CD8-positive, alpha-beta memory T cell (primary cell): ENCODE results near the gene TBC1D10A. TPM values are rescaled to one million over a fixed set of nuclear protein-coding genes. Genes with fewer than 3 reads are reported as not detected.

Source experiments
- CTCF ChIA-PET: fragments of 350-600 bp; sonication (Branson Sonifier 250); formaldehyde crosslinking; loops from one replicate; lab custom pipeline; 2021; ENCODE audit warnings: antibody characterized with exemption; lab: Charles Lee
- POLR2A ChIA-PET: fragments of 350-600 bp; sonication (Branson Sonifier 250); formaldehyde crosslinking; loops from one replicate; lab custom pipeline; 2021; ENCODE audit warnings: antibody characterized with exemption; lab: Charles Lee
- DNase-seq, 5 donors: peaks; one replicate each; pipeline versions ENCODE4 v3.0.0 to v3.0.0-alpha.2; 2020 to 2022; ENCODE audit warnings: mixed read lengths in 1 of 5
- H3K27ac ChIP-seq: one replicate; pipeline ENCODE4 v1.7.0; 2013; ENCODE audit warnings: low read depth, mild to moderate bottlenecking, low read length, moderate library complexity
- H3K27me3 ChIP-seq: 2 replicates; pipeline ENCODE4 v1.7.0; 2013; ENCODE audit warnings: low read length, mild to moderate bottlenecking; ENCODE audit not compliant: insufficient read depth, poor library complexity, severe bottlenecking
- H3K36me3 ChIP-seq: 2 replicates; pipeline ENCODE4 v1.7.0; 2013; ENCODE audit warnings: mild to moderate bottlenecking, low read length, moderate library complexity; ENCODE audit not compliant: insufficient read depth
- H3K4me1 ChIP-seq: 2 replicates; pipeline ENCODE4 v1.7.0; 2013; ENCODE audit warnings: mild to moderate bottlenecking, low read length, moderate library complexity; ENCODE audit not compliant: insufficient read depth
- H3K4me3 ChIP-seq: 2 replicates; pipeline ENCODE4 v1.7.0; 2013; ENCODE audit warnings: mild to moderate bottlenecking, low read length
- H3K9me3 ChIP-seq: 2 replicates; pipeline ENCODE4 v1.7.0; 2013; ENCODE audit warnings: mild to moderate bottlenecking, low read length
- H3K27ac Mint-ChIP-seq, 8 donors: one replicate each; pipeline ENCODE4 v1.8.0; 2020 to 2021; ENCODE audit warnings: mixed read lengths in 8 of 8, mild to moderate bottlenecking in 6 of 8, inconsistent platforms in 3 of 8, moderate library complexity in 3 of 8
- H3K27me3 Mint-ChIP-seq, 2 donors: one replicate each; pipeline ENCODE4 v1.8.0; 2020 to 2021; ENCODE audit warnings: mixed read lengths in 2 of 2, mild to moderate bottlenecking in 1 of 2, moderate library complexity in 1 of 2
- H3K36me3 Mint-ChIP-seq, 3 donors: one replicate each; pipeline ENCODE4 v1.8.0; 2020 to 2021; ENCODE audit warnings: mixed read lengths in 3 of 3, inconsistent platforms in 1 of 3, mild to moderate bottlenecking in 1 of 3
- H3K4me1 Mint-ChIP-seq, 3 donors: one replicate each; pipeline ENCODE4 v1.8.0; 2020 to 2021; ENCODE audit warnings: mixed read lengths in 3 of 3, inconsistent platforms in 1 of 3, mild to moderate bottlenecking in 1 of 3
- H3K4me3 Mint-ChIP-seq, 7 donors: one replicate each; pipeline ENCODE4 v1.8.0; 2020 to 2021; ENCODE audit warnings: mixed read lengths in 7 of 7, mild to moderate bottlenecking in 6 of 7, moderate library complexity in 4 of 7, inconsistent platforms in 2 of 7
- H3K9me3 Mint-ChIP-seq, 5 donors: one replicate each; pipeline ENCODE4 v1.8.0; 2020 to 2022; ENCODE audit warnings: mixed read lengths in 5 of 5, mild to moderate bottlenecking in 3 of 5, moderate library complexity in 2 of 5, inconsistent platforms in 1 of 5
- polyA plus RNA-seq: library from polyadenylated mRNA; unstranded; fragments of 300-500 nt; fragmentation: Illumina TruSeq; gene quantifications from one replicate; pipeline ENCODE4 v1.2.3, GENCODE V29; 2021
- total RNA-seq, 2 experiments: library from RNA; stranded (reverse); gene quantifications; one replicate each; pipeline ENCODE4 v1.2.3, GENCODE V29; 2021

The TBC1D10A gene
- total and polyA plus RNA-seq, 3 experiments from 2014 or later: 14.7 to 55.2 (median 17.3) TPM

DNA sequence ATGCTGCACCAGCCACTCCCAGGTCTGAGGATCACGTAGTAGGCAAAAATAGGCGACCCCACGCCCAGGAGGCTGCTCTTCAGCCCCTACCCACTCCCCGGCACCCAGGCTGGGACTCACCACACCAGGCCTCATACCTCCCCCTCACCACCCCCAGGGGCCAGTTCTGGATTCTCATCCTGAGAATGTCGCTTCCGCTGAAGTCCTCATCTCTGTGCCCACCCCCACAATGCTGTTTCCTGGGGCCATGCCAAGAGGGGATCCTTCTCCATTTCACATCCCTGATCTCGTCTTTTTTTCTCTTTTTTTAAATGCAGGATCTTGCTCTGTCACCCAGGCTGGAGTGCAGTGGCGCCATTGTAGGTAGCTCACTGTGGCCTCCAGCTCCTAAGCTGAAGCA, 58.4 kb downstream of the TBC1D10A start:
- CTCF ChIA-PET: interaction anchor here (1.0 to 1.9 kb wide), 6 partner anchors 17 to 160 kb away, joined by 3 to 5 read pairs (median 4); partner anchors contain the start of genes CCDC157 and SF3A1

DNA sequence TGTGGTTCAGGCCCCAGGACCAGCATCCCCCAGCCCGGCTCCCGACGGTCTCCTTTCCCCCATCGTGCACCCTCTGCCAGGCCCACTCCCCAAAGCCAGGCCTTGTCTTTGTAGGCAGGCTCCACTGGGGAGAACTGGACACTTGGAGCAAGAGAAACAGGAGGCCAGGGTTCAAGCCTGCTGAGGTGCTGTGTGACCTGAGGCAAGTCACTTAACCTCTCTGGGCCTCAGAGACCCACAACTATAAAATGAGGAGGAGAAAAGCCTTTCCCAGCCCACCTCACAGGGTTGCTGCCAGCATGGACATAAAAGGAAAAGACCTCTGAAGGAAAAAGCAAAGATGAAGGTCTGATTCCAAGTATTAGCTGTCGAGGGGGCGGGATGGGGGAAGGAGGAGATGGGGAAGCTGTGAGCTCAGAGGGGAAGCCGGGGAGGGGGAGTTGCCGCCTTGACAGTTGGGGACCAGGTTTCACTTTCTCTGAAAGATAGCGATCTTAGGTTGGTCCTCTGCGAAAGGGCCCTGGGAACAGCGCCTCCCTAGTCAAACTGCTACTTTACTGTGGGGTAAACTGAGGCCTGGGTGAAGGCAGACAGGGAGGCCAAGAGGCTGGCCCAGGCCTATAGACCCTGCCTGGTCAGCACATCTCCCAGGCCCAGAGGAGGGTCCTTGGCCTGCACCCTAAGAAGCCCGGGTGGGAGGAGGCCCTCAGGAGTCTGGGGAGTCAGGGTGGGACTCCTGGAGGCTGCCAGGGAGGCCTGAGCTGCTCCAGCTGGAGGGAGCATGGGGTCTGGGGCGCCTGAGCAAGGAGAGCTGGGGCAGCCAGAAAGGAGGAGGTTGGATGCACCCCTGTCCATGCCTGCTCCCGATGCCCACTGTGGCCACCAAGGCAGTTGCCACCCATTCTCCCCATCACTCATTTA, 59.1 kb downstream of the TBC1D10A start:
- Histone ChIP-seq H3K27ac (peak overlapping the region; percentile 88), H3K4me1 (peaks cover 36% of the 10 kb centered on the region), H3K4me3 (peak overlapping the region; percentile 75), H3K9me3 (no peaks in the 10 kb centered on the region), H3K36me3 (no peaks in the 10 kb centered on the region), H3K27me3 (no peaks in the 10 kb centered on the region)
- Mint-ChIP-seq H3K4me3 (peak overlapping the region; percentile 93 to 98 (median 95)), H3K9me3 (no peaks in the 10 kb centered on the region), H3K4me1 (peaks cover 33 to 45% (median 35%) of the 10 kb centered on the region in 3 donors), H3K27me3 (no peaks in the 10 kb centered on the region), H3K36me3 (peaks cover 0 to 16% (median 2%) of the 10 kb centered on the region in 3 donors), H3K27ac (peak overlapping the region; percentile 97 to 100 (median 99))
- ChIA-PET POLR2A (interaction anchor here (1.1 kb wide), 1 partner anchor 18 kb away, joined by 3 read pairs; no protein-coding TSS in a partner anchor), CTCF (interaction anchor here (1.0 to 1.9 kb wide), 6 partner anchors 18 to 159 kb away, joined by 3 to 5 read pairs (median 4); partner anchors contain the start of genes CCDC157 and SF3A1)
- peak; percentile 44 to 67 (median 58) for DNase-seq

More for the DNA sequence above, 58.4 kb downstream of the TBC1D10A start:
- Histone ChIP-seq H3K4me1 (peaks cover 30% of the 10 kb centered on the region), H3K9me3 (no peaks in the 10 kb centered on the region), H3K4me3 (no peak overlapping the region), H3K36me3 (no peaks in the 10 kb centered on the region), H3K27ac (no peak overlapping the region), H3K27me3 (no peaks in the 10 kb centered on the region)
- no peak for DNase-seq
- H3K27me3 Mint-ChIP-seq: no peaks in the 10 kb centered on the region
- peaks cover 0 to 11% (median 2%) of the 10 kb centered on the region in 3 donors for H3K36me3 Mint-ChIP-seq
- H3K27ac Mint-ChIP-seq: peak overlapping the region; percentile 92 to 100 (median 99)
- POLR2A ChIA-PET: interaction anchor here (1.1 kb wide), 1 partner anchor 18 kb away, joined by 3 read pairs; no protein-coding TSS in a partner anchor
- no peaks in the 10 kb centered on the region for H3K9me3 Mint-ChIP-seq
- H3K4me1 Mint-ChIP-seq: peaks cover 29 to 39% (median 31%) of the 10 kb centered on the region in 3 donors
- H3K4me3 Mint-ChIP-seq: peak overlapping the region; percentile 32 to 95 (median 46)

DNA sequence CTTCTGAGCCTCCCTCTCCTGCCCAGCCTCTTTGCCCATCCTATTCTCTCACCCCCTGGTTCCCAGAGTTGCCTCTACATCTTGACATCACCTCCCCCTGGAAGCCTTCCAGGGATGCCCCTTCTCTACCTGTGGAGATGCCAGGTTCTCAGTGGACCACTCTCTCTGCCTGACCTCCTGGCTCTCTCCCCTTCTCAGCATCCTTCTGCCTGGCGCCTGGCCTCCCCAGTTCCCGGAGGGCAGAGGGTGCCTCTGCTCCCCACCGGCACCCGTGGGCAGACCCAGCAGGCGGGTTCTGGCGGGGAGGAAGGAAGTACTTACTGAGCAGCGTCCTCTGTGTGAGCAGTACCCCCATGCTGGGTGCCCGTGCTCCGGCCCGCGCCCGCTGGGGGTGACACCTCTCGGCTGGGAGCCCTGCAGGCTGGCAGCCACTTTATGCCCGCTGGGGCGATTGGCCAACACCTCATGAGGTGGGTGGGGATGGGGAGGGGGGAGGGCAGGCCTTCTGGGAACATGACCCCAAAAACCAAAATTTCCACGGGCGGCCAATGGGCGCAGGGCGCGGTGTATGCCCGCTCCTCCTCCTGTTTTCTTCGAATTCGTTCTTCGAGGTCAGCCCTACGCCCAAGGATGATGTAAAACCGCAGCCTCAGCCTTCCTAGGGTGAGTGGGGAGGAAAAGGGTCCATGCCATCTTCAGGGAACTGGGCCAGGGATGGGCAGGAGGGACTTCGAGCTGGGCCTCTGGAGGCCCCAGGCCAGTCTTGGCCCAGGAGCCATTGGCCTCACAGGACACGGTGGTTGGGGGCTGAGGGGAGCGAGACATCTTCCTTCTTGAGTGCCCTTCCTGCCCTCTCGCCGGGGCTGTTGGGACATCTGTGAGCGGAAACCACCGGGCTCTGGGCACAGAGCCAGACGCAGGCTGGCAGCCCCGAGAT, 60.0 kb downstream of the TBC1D10A start, which contains the start of gene OSM:
TSS of gene OSM (minus strand) at position 407 of the 937 bp plus-strand sequence. CDS start at position 355, 52 bp downstream.
- DNase-seq: peak; percentile 56 to 83 (median 69)
- H3K9me3 Mint-ChIP-seq: no peaks in the 10 kb centered on the region
- H3K36me3 Mint-ChIP-seq: peaks cover 0 to 16% (median 2%) of the 10 kb centered on the region in 3 donors
- ChIA-PET POLR2A (no interaction called here), CTCF (interaction anchor here (1.3 to 4.2 kb wide), 3 partner anchors 19 to 158 kb away, joined by 3 to 82 read pairs (median 5); partner anchors contain the start of gene CASTOR1)
- peak within 1 kb of the TSS; percentile 93 to 98 (median 95) for H3K4me3 Mint-ChIP-seq
- no peaks in the 10 kb centered on the region for H3K27me3 Mint-ChIP-seq
- Histone ChIP-seq H3K36me3 (no peaks in the 10 kb centered on the region), H3K27ac (peak within 1 kb of the TSS; percentile 88), H3K9me3 (no peaks in the 10 kb centered on the region), H3K4me1 (peaks cover 40% of the 10 kb centered on the region), H3K4me3 (peak within 1 kb of the TSS; percentile 75), H3K27me3 (no peaks in the 10 kb centered on the region)
- peaks cover 40 to 51% (median 44%) of the 10 kb centered on the region in 3 donors for H3K4me1 Mint-ChIP-seq
- peak within 1 kb of the TSS; percentile 97 to 100 (median 99) for H3K27ac Mint-ChIP-seq

DNA sequence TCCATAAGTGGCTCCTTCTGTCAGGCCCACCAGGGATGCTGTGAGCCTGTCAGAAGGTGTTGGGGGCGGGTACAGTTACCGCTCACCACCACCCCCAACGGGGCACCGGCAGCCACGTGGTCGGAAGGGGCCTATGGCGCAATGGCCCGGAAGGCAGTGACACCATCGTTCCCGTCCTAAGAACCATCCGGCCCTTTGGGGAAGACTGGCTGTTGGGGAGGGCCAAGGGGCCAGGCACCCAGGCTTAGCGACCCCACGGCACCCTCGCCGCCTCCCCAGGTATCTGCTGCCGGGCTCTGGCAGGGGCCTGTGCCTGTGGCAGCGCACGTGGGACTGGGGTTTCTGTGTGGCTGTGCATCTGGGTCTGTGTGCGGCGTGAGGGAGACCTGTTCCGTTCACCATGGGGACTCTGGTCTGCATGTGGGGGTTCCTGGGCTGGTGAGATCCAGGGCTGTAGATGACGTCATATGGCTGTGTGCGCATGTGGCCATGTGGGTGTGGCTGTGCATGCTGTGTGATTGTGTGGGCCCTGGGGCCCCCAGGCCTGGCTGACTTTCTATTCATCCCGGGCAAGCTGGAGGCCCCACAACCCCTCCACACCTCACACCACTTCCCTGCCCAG, 60.8 kb downstream of the TBC1D10A start:
- ChIA-PET CTCF (interaction anchor here (4.2 kb wide), 1 partner anchor 20 kb away, joined by 82 read pairs; the partner anchor contains the start of gene CASTOR1), POLR2A (no interaction called here)
- Histone ChIP-seq H3K4me3 (peak overlapping the region; percentile 75), H3K27me3 (no peaks in the 10 kb centered on the region), H3K4me1 (peaks cover 40% of the 10 kb centered on the region), H3K9me3 (no peaks in the 10 kb centered on the region), H3K36me3 (no peaks in the 10 kb centered on the region), H3K27ac (peak overlapping the region; percentile 88)
- Mint-ChIP-seq H3K27ac (peak overlapping the region; percentile 97 to 100 (median 99)), H3K4me1 (peaks cover 40 to 51% (median 44%) of the 10 kb centered on the region in 3 donors), H3K4me3 (peak overlapping the region; percentile 93 to 98 (median 95)), H3K9me3 (no peaks in the 10 kb centered on the region), H3K36me3 (peaks cover 0 to 16% (median 2%) of the 10 kb centered on the region in 3 donors), H3K27me3 (no peaks in the 10 kb centered on the region)
- DNase-seq: peak; percentile 75 to 90 (median 89)

DNA sequence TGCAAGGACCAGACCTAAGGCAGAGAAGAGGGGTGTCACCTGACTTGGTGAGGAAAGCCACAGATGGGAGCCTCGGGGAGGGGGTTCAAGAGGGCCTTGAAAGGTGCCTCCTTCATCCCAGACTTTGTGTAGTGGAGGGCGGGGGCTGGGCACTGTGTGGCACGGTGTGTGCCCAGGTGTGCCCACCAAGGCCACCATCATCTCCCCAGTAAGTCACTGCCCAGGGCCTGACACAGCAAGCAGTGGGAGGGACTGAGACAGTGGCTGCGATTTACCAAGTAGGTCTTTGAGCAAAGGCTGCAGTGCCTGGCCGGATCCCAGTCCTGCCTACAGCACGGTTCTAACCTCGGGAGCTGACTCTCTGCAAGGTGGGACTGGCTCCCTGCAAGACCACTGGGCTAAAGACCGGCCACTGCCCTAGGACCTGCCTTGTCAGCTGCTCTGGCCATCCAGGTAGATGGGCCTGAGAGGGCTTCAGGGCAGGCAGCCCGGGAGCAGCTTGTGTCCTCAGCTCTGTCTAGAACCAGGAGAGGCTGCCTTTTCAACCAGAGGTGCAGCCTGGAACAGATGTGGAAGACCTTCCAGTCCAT, 61.5 kb downstream of the TBC1D10A start:
- Histone ChIP-seq H3K9me3 (no peaks in the 10 kb centered on the region), H3K27ac (peak overlapping the region; percentile 88), H3K4me1 (peaks cover 40% of the 10 kb centered on the region), H3K4me3 (peak overlapping the region; percentile 75), H3K27me3 (no peaks in the 10 kb centered on the region), H3K36me3 (no peaks in the 10 kb centered on the region)
- Mint-ChIP-seq H3K4me1 (peaks cover 40 to 51% (median 44%) of the 10 kb centered on the region in 3 donors), H3K9me3 (no peaks in the 10 kb centered on the region), H3K4me3 (peak overlapping the region; percentile 93 to 98 (median 95)), H3K27ac (peak overlapping the region; percentile 97 to 100 (median 99)), H3K27me3 (peaks cover 0 to under 1% of the 10 kb centered on the region in 2 donors), H3K36me3 (peaks cover 0 to 13% (median 0%) of the 10 kb centered on the region in 3 donors)
- ChIA-PET CTCF (interaction anchor here (2.4 to 6.2 kb wide), 3 partner anchors 15 to 121 kb away, joined by 10 to 82 read pairs (median 43); partner anchors contain the start of genes CASTOR1 and RNF215), POLR2A (no interaction called here)
- DNase-seq: no peak

DNA sequence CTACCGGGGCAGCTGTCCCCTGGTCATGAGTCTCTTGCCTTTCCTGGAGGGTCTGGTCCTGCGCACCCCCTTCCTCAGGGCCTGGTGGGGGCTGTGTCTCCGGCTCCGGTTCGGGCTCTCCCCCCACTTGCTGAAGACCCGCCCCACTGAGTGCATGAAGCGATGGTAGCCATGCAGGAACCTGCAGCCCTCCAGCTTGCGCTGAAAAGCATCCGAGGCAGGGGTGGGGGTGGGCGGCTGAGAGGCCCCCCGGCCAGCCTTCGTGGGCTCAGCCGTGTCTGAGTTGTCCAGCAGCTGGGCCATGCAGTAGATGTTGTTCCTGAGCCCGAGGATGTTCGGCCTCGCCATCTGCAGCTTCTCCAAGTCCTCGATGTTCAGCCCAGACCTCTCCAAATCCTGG, 62.9 kb downstream of the TBC1D10A start:
- no peak overlapping the region for H3K4me3 ChIP-seq
- peaks cover 40% of the 10 kb centered on the region for H3K4me1 ChIP-seq
- H3K36me3 Mint-ChIP-seq: peaks cover 0 to 10% (median 0%) of the 10 kb centered on the region in 3 donors
- H3K27ac Mint-ChIP-seq: peak overlapping the region in 1 of 8 donors; percentile 93
- H3K9me3 Mint-ChIP-seq: no peaks in the 10 kb centered on the region
- CTCF ChIA-PET: interaction anchor here (0.8 to 6.2 kb wide), 14 partner anchors 9 to 215 kb away, joined by 3 to 82 read pairs (median 4); partner anchors contain the start of genes CASTOR1, RNF215 and TBC1D10A
- no peak for DNase-seq
- H3K27me3 ChIP-seq: no peaks in the 10 kb centered on the region
- peak overlapping the region in 2 of 7 donors; percentile 12 to 36 for H3K4me3 Mint-ChIP-seq
- H3K9me3 ChIP-seq: no peaks in the 10 kb centered on the region
- H3K36me3 ChIP-seq: no peaks in the 10 kb centered on the region
- H3K27me3 Mint-ChIP-seq: peaks cover 0 to 1% of the 10 kb centered on the region in 2 donors
- H3K4me1 Mint-ChIP-seq: peaks cover 40 to 51% (median 44%) of the 10 kb centered on the region in 3 donors
- POLR2A ChIA-PET: interaction anchor here (0.5 kb wide), 1 partner anchor 26 kb away, joined by 3 read pairs; no protein-coding TSS in a partner anchor
- no peak overlapping the region for H3K27ac ChIP-seq
